K562 (cell line): ENCODE data around the gene WSCD1.

Experiments used
- ATF3 ChIP-seq, 2 experiments: fragments of 450-650 bp in 1 of 2; sonication (generic) in 1 of 2; formaldehyde crosslinking in 1 of 2; IDR thresholded peaks in 1 of 2; conservative IDR thresholded peaks in 1 of 2; 2 replicates each; pipeline versions ENCODE4 v1.6.1 to v1.8.1; 2016 to 2023; ENCODE audit warnings: mild to moderate bottlenecking in 2 of 2, moderate library complexity in 2 of 2, inconsistent platforms in 1 of 2, missing genetic modification reagents in 1 of 2
- CSDE1 ChIP-seq, 2 experiments: fragments of 450-650 bp; IDR thresholded peaks; 2 replicates each; pipeline ENCODE4 v1.6.1; 2016; ENCODE audit warnings: mild to moderate bottlenecking in 1 of 2
- CTCF ChIP-seq, 3 experiments: IDR thresholded peaks in 2 of 3; conservative IDR thresholded peaks in 1 of 3; 2 replicates each; pipeline ENCODE4 v1.5.1; 2011 to 2012; ENCODE audit warnings: low read length in 3 of 3, mild to moderate bottlenecking in 3 of 3, control low read depth in 2 of 3, improper control_type of control experiment in 1 of 3, inconsistent platforms in 1 of 3, low read depth in 1 of 3, mixed read lengths in 1 of 3, moderate library complexity in 1 of 3; ENCODE audit not compliant: insufficient read depth in 2 of 3
- EP300 ChIP-seq: IDR thresholded peaks from 2 replicates; pipeline ENCODE4 v1.6.1; 2012; ENCODE audit warnings: low read length, improper control_type of control experiment
- GATAD2A ChIP-seq: fragments of 450-650 bp; IDR thresholded peaks from 2 replicates; pipeline ENCODE4 v1.6.1; 2017
- MAFK ChIP-seq: IDR thresholded peaks from 2 replicates; pipeline ENCODE4 v1.6.1; 2011; ENCODE audit warnings: low read length, improper control_type of control experiment
- POU5F1 ChIP-seq: fragments of 150-350 bp; IDR thresholded peaks from 2 replicates; pipeline ENCODE4 v1.6.1; 2014; ENCODE audit warnings: borderline replicate concordance, low read length, low read depth, mild to moderate bottlenecking; ENCODE audit not compliant: partially characterized antibody
- RBFOX2 ChIP-seq: fragments of 200-400 bp; formaldehyde crosslinking; IDR thresholded peaks from 2 replicates; pipeline ENCODE4 v1.6.1; 2017; ENCODE audit warnings: low read depth, mild to moderate bottlenecking, low read length, moderate library complexity
- ZNF12 ChIP-seq: sonication (generic); formaldehyde crosslinking; IDR thresholded peaks from 2 replicates; pipeline ENCODE4 v1.4.0; 2020; ENCODE audit warnings: mild to moderate bottlenecking, missing genetic modification reagents
- ZNF24 ChIP-seq: fragments of 450-650 bp; IDR thresholded peaks from 2 replicates; pipeline ENCODE4 v1.6.1; 2016

- TF ChIP-seq ATF3 (IDR thresholded peaks at IDR 0.05) (no peak), ATF3 (CRISPR knock-in tag; conservative IDR thresholded peaks at IDR 0.05) (no peak), ZNF12 (no peak), MAFK (no peak), CSDE1 (IDR thresholded peaks at IDR 0.05) (no peak), RBFOX2 (no peak), GATAD2A (no peak), EP300 (no peak), POU5F1 (no peak), ZNF24 (no peak), CTCF (IDR thresholded peaks at IDR 0.05 in 2 of 3, conservative IDR thresholded peaks at IDR 0.05 in 1 of 3; ENCODE audit: insufficient read depth in 2 of 3, low read depth in 1 of 3, low read length in 3 of 3) (no peak)
Observed at GRCh38 chr17:6097005-6097279, 26.8 kb downstream of the WSCD1 start.
